GM10266 (cell line): ENCODE measurements around the gene NFATC1.

Experiments
- DNase-seq: peaks from one replicate; pipeline ENCODE4 v3.0.0; 2012; ENCODE audit errors: extremely low spot score
- CTCF ChIP-seq: IDR thresholded peaks from 2 replicates; pipeline ENCODE4 v1.5.1; 2012; ENCODE audit warnings: mild to moderate bottlenecking, low read depth; ENCODE audit not compliant: control insufficient read depth, insufficient read depth; ENCODE audit errors: missing control alignments

The NFATC1 gene

DNA sequence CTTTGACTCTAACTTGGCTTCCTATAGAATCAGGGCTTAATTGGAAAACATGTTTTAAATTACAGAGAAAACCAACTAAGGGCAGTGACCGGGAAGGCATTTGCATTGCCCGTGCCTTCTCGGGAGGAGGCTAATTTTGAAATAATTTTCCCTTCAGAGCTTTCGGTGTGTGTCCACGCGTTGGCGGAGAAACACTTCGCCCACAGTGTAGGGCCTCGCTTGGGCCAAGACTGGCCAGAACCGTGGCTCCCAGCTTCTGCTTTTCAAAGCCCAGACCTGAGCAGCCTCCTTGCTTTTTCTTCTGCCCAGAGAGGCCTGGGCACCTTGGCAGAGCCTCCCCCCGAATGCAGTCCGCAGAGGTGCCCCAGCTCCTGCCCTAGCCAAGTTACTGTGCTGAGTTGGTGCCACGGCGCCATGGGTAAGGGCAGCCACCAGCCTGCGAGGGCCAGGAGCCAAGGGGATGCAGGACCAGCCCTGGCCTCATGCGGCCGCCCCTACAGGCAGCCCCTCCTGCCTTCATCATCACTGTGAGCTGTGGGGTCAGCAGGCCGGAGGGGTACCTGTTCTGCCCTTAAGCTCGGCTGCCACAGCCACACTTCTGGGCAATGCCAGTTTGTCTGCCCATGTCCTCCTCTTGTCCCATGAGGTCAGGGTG, 57.4 kb downstream of the NFATC1 start:
- no peak for DNase-seq
- no peak for TF ChIP-seq CTCF

- no peak for TF ChIP-seq CTCF
- DNase-seq = no peak
Observed at GRCh38 chr18:79453816-79454735, 58.3 kb downstream of the NFATC1 start.

GRCh38 chr18:79455261-79455660, 59.5 kb downstream of the NFATC1 start:
- no peak for DNase-seq
- TF ChIP-seq CTCF = no peak

GRCh38 chr18:79456105-79456980, 60.6 kb downstream of the NFATC1 start:
- no peak for DNase-seq
- TF ChIP-seq CTCF = no peak

- TF ChIP-seq CTCF = no peak
- DNase-seq = no peak
Observed at GRCh38 chr18:79457239-79457638, 61.5 kb downstream of the NFATC1 start.

GRCh38 chr18:79457652-79458051, 61.9 kb downstream of the NFATC1 start:
- no peak for DNase-seq

More at GRCh38 chr18:79457652-79458051, 61.9 kb downstream of the NFATC1 start:
- no peak for TF ChIP-seq CTCF
